ENCODE data around the gene TBC1D19. TPM values are rescaled to one million over a fixed set of nuclear protein-coding genes. Genes with fewer than 3 reads are reported as not detected.
A peak's percentile ranks its signal among the peaks of the same experiment; 100 is the strongest.
"Not testable (repeated sequence)": the region's sequence is repeated elsewhere in the genome, so short reads cannot be mapped to it uniquely, and the experiment has no call there.

Gene TBC1D19
- 10 to 100 TPM; 14.9 to 27.2 (median 23.9) TPM for total RNA-seq

GRCh38 chr4:26583865-26584652 lies at the start of gene TBC1D19:
Gene TBC1D19, plus strand, starts transcription at chr4:26584084. Its CDS starts 110 bp downstream, at chr4:26584194.
- TF ChIP-seq, protein P1, sequence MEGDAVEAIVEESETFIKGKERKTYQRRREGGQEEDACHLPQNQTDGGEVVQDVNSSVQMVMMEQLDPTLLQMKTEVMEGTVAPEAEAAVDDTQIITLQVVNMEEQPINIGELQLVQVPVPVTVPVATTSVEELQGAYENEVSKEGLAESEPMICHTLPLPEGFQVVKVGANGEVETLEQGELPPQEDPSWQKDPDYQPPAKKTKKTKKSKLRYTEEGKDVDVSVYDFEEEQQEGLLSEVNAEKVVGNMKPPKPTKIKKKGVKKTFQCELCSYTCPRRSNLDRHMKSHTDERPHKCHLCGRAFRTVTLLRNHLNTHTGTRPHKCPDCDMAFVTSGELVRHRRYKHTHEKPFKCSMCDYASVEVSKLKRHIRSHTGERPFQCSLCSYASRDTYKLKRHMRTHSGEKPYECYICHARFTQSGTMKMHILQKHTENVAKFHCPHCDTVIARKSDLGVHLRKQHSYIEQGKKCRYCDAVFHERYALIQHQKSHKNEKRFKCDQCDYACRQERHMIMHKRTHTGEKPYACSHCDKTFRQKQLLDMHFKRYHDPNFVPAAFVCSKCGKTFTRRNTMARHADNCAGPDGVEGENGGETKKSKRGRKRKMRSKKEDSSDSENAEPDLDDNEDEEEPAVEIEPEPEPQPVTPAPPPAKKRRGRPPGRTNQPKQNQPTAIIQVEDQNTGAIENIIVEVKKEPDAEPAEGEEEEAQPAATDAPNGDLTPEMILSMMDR (IDR thresholded peaks at IDR 0.05) = no peak
- TF ChIP-seq POLR2AphosphoS5 (IDR thresholded peaks at IDR 0.05) = peak; percentile 39 to 72 (median 61)
- H3K27ac ChIP-seq = peak within 1 kb of the TSS; percentile 80 to 84
- H3K36me3 ChIP-seq = no peaks in the 10 kb centered on the region
- intact Hi-C loops (cut with DNase I; ENCODE audit: low total_unique reads) = loop anchor here (10.0 kb wide), 1 partner anchor 189 kb away; no protein-coding TSS in a partner anchor
- H3K4me1 ChIP-seq = no peaks in the 10 kb centered on the region
- peak; percentile 79 to 86 for DNase-seq (ENCODE audit: low spot score in 2 of 2)
- no peaks in the 10 kb centered on the region for H3K27me3 ChIP-seq
- no peaks in the 10 kb centered on the region for H3K9me3 ChIP-seq
- peak within 1 kb of the TSS; percentile 66 to 87 (median 78) for H3K4me3 ChIP-seq

- no peak for DNase-seq (ENCODE audit: low spot score in 2 of 2)
- Histone ChIP-seq H3K4me1 (no peaks in the 10 kb centered on the region), H3K4me3 (no peak overlapping the region), H3K36me3 (no peaks in the 10 kb centered on the region), H3K9me3 (peaks cover 7 to 18% of the 10 kb centered on the region in 2 donors), H3K27me3 (no peaks in the 10 kb centered on the region), H3K27ac (no peak overlapping the region)
- intact Hi-C loops (cut with DNase I; ENCODE audit: low total_unique reads) = no loop called here
- TF ChIP-seq POLR2AphosphoS5 (IDR thresholded peaks at IDR 0.05) (no peak), POLR2A (IDR thresholded peaks at IDR 0.05) (no peak)
- TF ChIP-seq, protein P1 (IDR thresholded peaks at IDR 0.05) = no peak
These were observed 40.9 kb upstream of the TBC1D19 start for GRCh38 chr4:26542991-26543390.

- Histone ChIP-seq H3K27ac (no peak overlapping the region), H3K27me3 (no peaks in the 10 kb centered on the region), H3K36me3 (no peaks in the 10 kb centered on the region), H3K4me3 (no peak overlapping the region), H3K9me3 (peaks cover 7 to 20% of the 10 kb centered on the region in 2 donors), H3K4me1 (no peaks in the 10 kb centered on the region)
- TF ChIP-seq, protein P1 (IDR thresholded peaks at IDR 0.05) = no peak
- no peak for TF ChIP-seq POLR2AphosphoS5 (IDR thresholded peaks at IDR 0.05)
- TF ChIP-seq POLR2A (IDR thresholded peaks at IDR 0.05) = no peak
- intact Hi-C loops (cut with DNase I; ENCODE audit: low total_unique reads) = no loop called here
- DNase-seq (ENCODE audit: low spot score in 2 of 2) = no peak
These were observed 39.5 kb upstream of the TBC1D19 start for GRCh38 chr4:26544421-26544820.

GRCh38 chr4:26548379-26548778 lies 35.5 kb upstream of the TBC1D19 start:
- DNase-seq (ENCODE audit: low spot score in 2 of 2); H3K4me3 ChIP-seq; H3K36me3 ChIP-seq; intact Hi-C loops (cut with DNase I; ENCODE audit: low total_unique reads); H3K27me3 ChIP-seq; H3K4me1 ChIP-seq; H3K27ac ChIP-seq: not testable (repeated sequence)
- H3K9me3 ChIP-seq = peaks cover 7 to 20% of the 10 kb centered on the region in 2 donors

DNA sequence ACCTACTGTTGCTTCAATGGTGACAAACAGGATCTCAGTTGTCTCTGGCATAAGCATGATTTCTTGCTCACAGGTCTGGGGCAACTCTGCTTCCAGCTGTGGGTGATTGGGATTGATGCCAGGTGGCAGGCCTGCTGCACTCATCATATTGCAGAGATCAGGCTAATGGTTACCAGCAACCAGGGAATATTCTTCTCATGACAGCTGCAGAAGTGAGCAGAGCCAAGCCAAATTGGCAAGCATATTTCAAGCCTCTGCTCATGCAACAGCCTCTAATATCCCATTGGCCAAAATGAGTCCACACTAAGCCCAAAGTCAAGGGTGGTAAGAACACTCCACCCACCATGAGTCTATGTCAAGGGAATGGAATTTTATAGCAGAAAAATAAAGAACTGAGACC lies 26.7 kb upstream of the TBC1D19 start:
- Histone ChIP-seq H3K9me3 (peaks cover 0 to 13% of the 10 kb centered on the region in 2 donors), H3K27me3 (no peaks in the 10 kb centered on the region), H3K27ac (no peak overlapping the region), H3K4me1 (no peaks in the 10 kb centered on the region), H3K4me3 (no peak overlapping the region), H3K36me3 (no peaks in the 10 kb centered on the region)
- DNase-seq (ENCODE audit: low spot score in 2 of 2) = no peak
- intact Hi-C loops (cut with DNase I; ENCODE audit: low total_unique reads) = no loop called here
- TF ChIP-seq POLR2AphosphoS5 (IDR thresholded peaks at IDR 0.05) = no peak
- TF ChIP-seq POLR2A (IDR thresholded peaks at IDR 0.05) = no peak
- TF ChIP-seq, protein P1 (IDR thresholded peaks at IDR 0.05) = no peak
